PC-9 (cell line): ENCODE results near the gene GOLGA6C.

Experiments
- CTCF ChIP-seq: fragments of 200-600 bp; sonication (generic); conservative IDR thresholded peaks from 2 replicates; pipeline ENCODE4 v1.6.1; 2017; ENCODE audit warnings: mixed run types, antibody characterized with exemption, mild to moderate bottlenecking, moderate library complexity
- EZH2 ChIP-seq: fragments of 200-600 bp; sonication (generic); IDR thresholded peaks from 2 replicates; pipeline ENCODE4 v1.8.0; 2017; ENCODE audit warnings: antibody characterized with exemption, low read depth

DNA sequence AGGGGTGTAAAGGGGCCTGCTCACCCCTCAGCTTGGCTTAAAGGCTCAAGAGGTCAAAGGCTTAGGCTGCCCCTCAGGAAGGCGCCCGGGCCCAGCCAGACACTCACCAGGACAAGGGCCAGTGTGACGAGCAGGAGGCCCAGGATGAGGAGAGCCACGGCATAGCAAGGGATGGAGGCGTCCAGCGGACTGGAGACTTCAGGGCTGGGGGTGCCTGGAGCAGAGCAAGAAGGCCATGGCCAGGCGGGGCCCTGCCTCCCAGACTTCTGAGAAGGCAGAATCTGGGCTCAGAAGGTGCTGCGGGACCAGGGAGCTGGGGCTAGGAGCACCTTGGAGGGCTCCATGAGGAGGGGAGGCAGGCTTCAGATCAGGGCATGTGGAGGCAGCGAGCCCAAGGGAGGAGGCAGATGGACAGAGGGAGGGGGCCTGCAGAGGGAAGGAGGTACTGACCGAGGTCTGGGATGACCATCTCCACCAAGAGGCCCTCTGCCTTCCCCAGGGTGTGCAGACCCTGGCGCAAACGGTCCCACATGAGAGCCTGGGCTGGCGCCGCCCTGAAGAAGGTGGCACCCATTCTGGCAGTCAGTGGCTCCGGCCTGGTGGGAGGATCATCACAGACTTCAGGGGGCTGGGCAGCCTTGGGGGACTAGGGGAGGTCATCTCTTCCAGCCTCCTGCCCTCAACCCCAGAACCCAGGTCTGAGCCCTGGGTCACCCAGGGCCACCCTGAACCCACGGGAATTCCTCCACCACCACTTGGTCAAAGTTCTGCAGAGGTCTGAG lies 32.0 kb upstream of the GOLGA6C start:
- TF ChIP-seq EZH2 (no peak), CTCF (no peak)
